ENCODE data around the gene RPL32. TPM values are rescaled to one million over a fixed set of nuclear protein-coding genes. Genes with fewer than 3 reads are reported as not detected.

RPL32 gene
- total RNA-seq, 1 experiment from 2014 or later: 794 TPM

DNA sequence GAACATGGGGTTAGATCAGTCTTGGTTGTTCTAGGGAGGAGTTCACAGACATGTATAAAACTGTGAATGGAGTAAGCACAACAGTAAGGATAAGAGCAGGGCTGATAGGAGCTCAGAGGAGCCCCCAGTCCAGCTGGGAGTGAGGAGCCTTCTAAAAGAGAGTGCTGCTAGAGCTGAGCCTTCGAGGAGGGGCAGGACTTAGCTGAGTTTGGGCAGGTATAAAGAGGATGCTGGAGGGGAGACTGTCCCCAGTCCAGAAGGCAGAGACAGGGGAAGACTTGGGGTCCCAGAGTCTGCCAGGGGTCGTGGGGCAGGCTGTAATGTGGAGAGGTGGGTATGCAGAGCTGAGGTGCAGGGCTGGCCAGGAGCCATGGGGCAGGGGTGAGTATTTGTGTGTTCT is 32.8 kb downstream of the RPL32 start:
- CTCF ChIA-PET: no interaction called here
- intact Hi-C loops (cut with micrococcal nuclease; ENCODE audit: unreplicated experiment): no loop called here
- DNase-seq (ENCODE audit: low read depth, low spot score) (no peak), ATAC-seq (no peak)
- TF ChIP-seq, protein P1, sequence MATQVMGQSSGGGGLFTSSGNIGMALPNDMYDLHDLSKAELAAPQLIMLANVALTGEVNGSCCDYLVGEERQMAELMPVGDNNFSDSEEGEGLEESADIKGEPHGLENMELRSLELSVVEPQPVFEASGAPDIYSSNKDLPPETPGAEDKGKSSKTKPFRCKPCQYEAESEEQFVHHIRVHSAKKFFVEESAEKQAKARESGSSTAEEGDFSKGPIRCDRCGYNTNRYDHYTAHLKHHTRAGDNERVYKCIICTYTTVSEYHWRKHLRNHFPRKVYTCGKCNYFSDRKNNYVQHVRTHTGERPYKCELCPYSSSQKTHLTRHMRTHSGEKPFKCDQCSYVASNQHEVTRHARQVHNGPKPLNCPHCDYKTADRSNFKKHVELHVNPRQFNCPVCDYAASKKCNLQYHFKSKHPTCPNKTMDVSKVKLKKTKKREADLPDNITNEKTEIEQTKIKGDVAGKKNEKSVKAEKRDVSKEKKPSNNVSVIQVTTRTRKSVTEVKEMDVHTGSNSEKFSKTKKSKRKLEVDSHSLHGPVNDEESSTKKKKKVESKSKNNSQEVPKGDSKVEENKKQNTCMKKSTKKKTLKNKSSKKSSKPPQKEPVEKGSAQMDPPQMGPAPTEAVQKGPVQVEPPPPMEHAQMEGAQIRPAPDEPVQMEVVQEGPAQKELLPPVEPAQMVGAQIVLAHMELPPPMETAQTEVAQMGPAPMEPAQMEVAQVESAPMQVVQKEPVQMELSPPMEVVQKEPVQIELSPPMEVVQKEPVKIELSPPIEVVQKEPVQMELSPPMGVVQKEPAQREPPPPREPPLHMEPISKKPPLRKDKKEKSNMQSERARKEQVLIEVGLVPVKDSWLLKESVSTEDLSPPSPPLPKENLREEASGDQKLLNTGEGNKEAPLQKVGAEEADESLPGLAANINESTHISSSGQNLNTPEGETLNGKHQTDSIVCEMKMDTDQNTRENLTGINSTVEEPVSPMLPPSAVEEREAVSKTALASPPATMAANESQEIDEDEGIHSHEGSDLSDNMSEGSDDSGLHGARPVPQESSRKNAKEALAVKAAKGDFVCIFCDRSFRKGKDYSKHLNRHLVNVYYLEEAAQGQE (IDR thresholded peaks at IDR 0.05; ENCODE audit: insufficient read depth in 1 of 2, low read depth in 2 of 2, low read length in 1 of 2): no peak
- TF ChIP-seq CTCF (IDR thresholded peaks at IDR 0.05) (no peak), POLR2AphosphoS5 (IDR thresholded peaks at IDR 0.05; ENCODE audit: low read depth, low read length) (no peak), TCF7L2 (IDR thresholded peaks at IDR 0.05; ENCODE audit: low read depth, low read length) (no peak), SIN3A (IDR thresholded peaks at IDR 0.05; ENCODE audit: borderline replicate concordance, insufficient read depth, low read depth, low read length) (no peak)
- Histone ChIP-seq H3K27me3 (ENCODE audit: control insufficient read depth, insufficient read depth, low read length) (no peaks in the 10 kb centered on the region), H3K4me3 (ENCODE audit: low read depth in 2 of 2, low read length in 2 of 2) (no peak overlapping the region), H3K9me3 (ENCODE audit: control insufficient read depth, insufficient read depth, low read depth, low read length) (no peaks in the 10 kb centered on the region), H3K36me3 (ENCODE audit: control insufficient read depth, insufficient read depth, low read length) (no peaks in the 10 kb centered on the region), H3K27ac (ENCODE audit: low read length) (no peak overlapping the region), H3K4me1 (ENCODE audit: control insufficient read depth, insufficient read depth, low read length) (peaks cover 4% of the 10 kb centered on the region; the same call in 1 of the 2 replicates)
- in situ Hi-C loops (cut with HindIII; ENCODE audit: low pct_unique_long_range_greater_than_20kb, low sequenced_read_pairs): no loop called here
- POLR2A ChIA-PET: no interaction called here
- no TSS peak for BruUV-seq (replicated peaks)

DNA sequence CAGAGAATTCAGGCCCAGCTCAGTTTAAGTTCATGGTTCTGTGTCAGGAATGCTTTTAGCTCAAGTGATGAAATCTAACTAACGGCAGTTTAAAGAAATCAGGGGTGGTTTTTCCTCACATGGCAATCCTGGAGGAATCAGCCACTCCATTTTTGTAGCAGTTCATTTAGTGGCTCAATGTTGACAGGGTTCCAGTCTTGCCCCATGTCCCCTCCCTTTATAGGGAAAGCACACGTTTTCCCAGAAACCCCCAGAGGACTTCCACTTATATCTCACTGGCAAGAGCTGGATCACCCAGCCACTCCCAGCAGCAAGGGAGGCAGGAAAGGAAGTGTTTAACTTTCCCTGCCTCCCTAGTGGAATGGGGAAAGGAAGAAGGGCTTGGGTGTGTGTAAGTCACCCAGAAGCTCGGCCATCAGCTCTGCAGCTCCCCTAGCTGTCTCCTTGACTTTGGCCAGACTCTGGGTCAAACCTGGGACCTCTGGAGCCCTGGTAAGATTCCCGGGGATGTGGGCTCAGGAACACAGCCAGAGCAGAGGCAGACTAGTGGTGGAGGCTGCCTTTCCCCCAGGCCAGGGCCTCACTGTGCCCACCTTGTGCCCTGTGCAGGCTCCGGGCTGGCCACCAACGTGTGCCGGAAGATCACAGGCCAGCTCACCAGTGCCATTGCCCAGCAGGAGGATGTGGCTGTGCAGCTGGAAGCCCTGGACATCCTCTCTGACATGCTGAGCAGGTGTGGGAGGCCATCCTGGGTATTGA is 33.6 kb downstream of the RPL32 start:
- no peaks in the 10 kb centered on the region for H3K36me3 ChIP-seq (ENCODE audit: control insufficient read depth, insufficient read depth, low read length)
- H3K4me3 ChIP-seq (ENCODE audit: low read depth in 2 of 2, low read length in 2 of 2): no peak overlapping the region
- ChIA-PET POLR2A (no interaction called here), CTCF (interaction anchor here (0.5 to 0.6 kb wide), 2 partner anchors 45 to 720 kb away, joined by 3 to 9 read pairs; no protein-coding TSS in a partner anchor)
- H3K4me1 ChIP-seq (ENCODE audit: control insufficient read depth, insufficient read depth, low read length): peaks cover 4% of the 10 kb centered on the region; the same call in 1 of the 2 replicates
- no peak overlapping the region for H3K27ac ChIP-seq (ENCODE audit: low read length)
- no peaks in the 10 kb centered on the region for H3K9me3 ChIP-seq (ENCODE audit: control insufficient read depth, insufficient read depth, low read depth, low read length)
- H3K27me3 ChIP-seq (ENCODE audit: control insufficient read depth, insufficient read depth, low read length): no peaks in the 10 kb centered on the region
- no peak for TF ChIP-seq TCF7L2 (IDR thresholded peaks at IDR 0.05; ENCODE audit: low read depth, low read length)
- no peak for TF ChIP-seq CTCF (IDR thresholded peaks at IDR 0.05)
- TF ChIP-seq POLR2AphosphoS5 (IDR thresholded peaks at IDR 0.05; ENCODE audit: low read depth, low read length): no peak
- TF ChIP-seq, protein P1 (IDR thresholded peaks at IDR 0.05; ENCODE audit: insufficient read depth in 1 of 2, low read depth in 2 of 2, low read length in 1 of 2): no peak
- no peak for TF ChIP-seq SIN3A (IDR thresholded peaks at IDR 0.05; ENCODE audit: borderline replicate concordance, insufficient read depth, low read depth, low read length)
- ATAC-seq (no peak), DNase-seq (ENCODE audit: low read depth, low spot score) (no peak)
- intact Hi-C loops (cut with micrococcal nuclease; ENCODE audit: unreplicated experiment): no loop called here
- in situ Hi-C loops (cut with HindIII; ENCODE audit: low pct_unique_long_range_greater_than_20kb, low sequenced_read_pairs): no loop called here
- no TSS peak for BruUV-seq (replicated peaks)

Measured in Panc1 (cell line).